Measurements from ENCODE around the gene FBXO31. TPM values are rescaled to one million over a fixed set of nuclear protein-coding genes. Genes with fewer than 3 reads are reported as not detected.
"Not testable (repeated sequence)": the region's sequence is repeated elsewhere in the genome, so short reads cannot be mapped to it uniquely, and the experiment has no call there.

Gene FBXO31
- total and polyA plus RNA-seq, 2 experiments from 2014 or later = 15.4 to 26.1 TPM

GRCh38 chr16:87340198-87340597, 43.4 kb downstream of the FBXO31 start:
- Histone ChIP-seq H3K36me3 (peaks cover 10% of the 10 kb centered on the region), H3K4me3 (no peak overlapping the region), H3K27ac (no peak overlapping the region), H3K27me3 (no peaks in the 10 kb centered on the region), H3K9me3 (ENCODE audit: low read depth) (no peaks in the 10 kb centered on the region), H3K4me1 (ENCODE audit: low read depth) (no peaks in the 10 kb centered on the region)
- no peak for TF ChIP-seq CTCF (IDR thresholded peaks at IDR 0.05; ENCODE audit: low read depth, low read length)
- DNase-seq (ENCODE audit: low read depth in 1 of 2, low spot score in 1 of 2) = no peak

GRCh38 chr16:87339724-87340105, 43.9 kb downstream of the FBXO31 start:
- DNase-seq (ENCODE audit: low read depth in 1 of 2, low spot score in 1 of 2); H3K27me3 ChIP-seq; H3K4me1 ChIP-seq (ENCODE audit: low read depth); H3K9me3 ChIP-seq (ENCODE audit: low read depth); H3K4me3 ChIP-seq; H3K27ac ChIP-seq: not testable (repeated sequence)
- peaks cover 14% of the 10 kb centered on the region for H3K36me3 ChIP-seq

GRCh38 chr16:87339086-87339723, 44.4 kb downstream of the FBXO31 start:
- TF ChIP-seq CTCF (IDR thresholded peaks at IDR 0.05; ENCODE audit: low read depth, low read length) = no peak
- no peak overlapping the region for H3K4me3 ChIP-seq
- no peaks in the 10 kb centered on the region for H3K4me1 ChIP-seq (ENCODE audit: low read depth)
- peaks cover 14% of the 10 kb centered on the region for H3K36me3 ChIP-seq
- DNase-seq (ENCODE audit: low read depth in 1 of 2, low spot score in 1 of 2) = no peak
- no peaks in the 10 kb centered on the region for H3K27me3 ChIP-seq
- no peak overlapping the region for H3K27ac ChIP-seq
- no peaks in the 10 kb centered on the region for H3K9me3 ChIP-seq (ENCODE audit: low read depth)

- Histone ChIP-seq H3K36me3 (peaks cover 14% of the 10 kb centered on the region), H3K4me3 (no peak overlapping the region), H3K27me3 (no peaks in the 10 kb centered on the region), H3K27ac (no peak overlapping the region), H3K4me1 (ENCODE audit: low read depth) (no peaks in the 10 kb centered on the region), H3K9me3 (ENCODE audit: low read depth) (no peaks in the 10 kb centered on the region)
- no peak for DNase-seq (ENCODE audit: low read depth in 1 of 2, low spot score in 1 of 2)
- no peak for TF ChIP-seq CTCF (IDR thresholded peaks at IDR 0.05; ENCODE audit: low read depth, low read length)
Measured at GRCh38 chr16:87338155-87338765, 45.3 kb downstream of the FBXO31 start.

GRCh38 chr16:87337262-87337771, 46.3 kb downstream of the FBXO31 start:
- no peak for DNase-seq (ENCODE audit: low read depth in 1 of 2, low spot score in 1 of 2)
- no peaks in the 10 kb centered on the region for H3K27me3 ChIP-seq
- no peaks in the 10 kb centered on the region for H3K9me3 ChIP-seq (ENCODE audit: low read depth)
- H3K4me3 ChIP-seq = no peak overlapping the region
- no peak for TF ChIP-seq CTCF (IDR thresholded peaks at IDR 0.05; ENCODE audit: low read depth, low read length)
- H3K4me1 ChIP-seq (ENCODE audit: low read depth) = no peaks in the 10 kb centered on the region
- H3K36me3 ChIP-seq = peaks cover 6% of the 10 kb centered on the region
- no peak overlapping the region for H3K27ac ChIP-seq
